SK-N-MC (cell line): ENCODE data around the gene SRPRB.

Experiments
- EZH2 ChIP-seq: fragments of 200-600 bp; sonication (generic); IDR thresholded peaks from one replicate; pipeline ENCODE4 v1.6.1; 2017; ENCODE audit warnings: antibody characterized with exemption
- POLR2AphosphoS5 ChIP-seq: IDR thresholded peaks from 2 replicates; pipeline ENCODE4 v1.6.1; 2012; ENCODE audit warnings: mild to moderate bottlenecking, low read depth, low read length, borderline replicate concordance

DNA sequence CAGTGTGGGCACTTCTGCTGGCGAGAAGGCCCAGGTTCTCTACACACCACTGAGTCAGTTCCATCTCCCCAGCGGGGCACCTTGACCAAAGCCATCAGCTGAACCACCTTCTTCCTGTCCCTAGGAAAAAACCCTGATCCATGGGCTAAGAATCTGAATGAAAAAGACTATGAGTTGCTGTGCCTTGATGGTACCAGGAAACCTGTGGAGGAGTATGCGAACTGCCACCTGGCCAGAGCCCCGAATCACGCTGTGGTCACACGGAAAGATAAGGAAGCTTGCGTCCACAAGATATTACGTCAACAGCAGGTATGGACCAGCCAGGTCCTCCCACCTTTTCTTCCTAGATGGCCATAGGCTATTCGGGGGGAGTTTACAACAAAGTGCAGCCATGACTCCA, 30.3 kb upstream of the SRPRB start:
- TF ChIP-seq EZH2 = no peak
- no peak for TF ChIP-seq POLR2AphosphoS5
